A549 (cell line): ENCODE results near the gene PUS1. TPM values are rescaled to one million over a fixed set of nuclear protein-coding genes. Genes with fewer than 3 reads are reported as not detected.
A peak's percentile ranks its signal among the peaks of the same experiment; 100 is the strongest.

Experiments
- ATAC-seq, 2 experiments: fragments of 200-7000 bp in 1 of 2; fragments of >200 bp in 1 of 2; cut with Nextera tagmentation in 1 of 2; cut with Tn5 transposase in 1 of 2; 3 replicates each; pipeline versions ENCODE4 v1.8.0 to v1.9.1; 2018 to 2020; ENCODE audit warnings: mild to moderate bottlenecking in 1 of 2, moderate library complexity in 1 of 2
- CTCF ChIA-PET: fragments of 300-600 bp; sonication (Branson Sonifier 250); formaldehyde crosslinking; extraction: SDS; loops from one replicate; lab custom pipeline; 2021; ENCODE audit warnings: antibody characterized with exemption, inconsistent platforms; lab: Yijun Ruan, JAX
- POLR2A ChIA-PET: fragments of 350-600 bp; formaldehyde crosslinking; extraction: SDS; loops from one replicate; lab custom pipeline; 2021; ENCODE audit warnings: antibody characterized with exemption, inconsistent platforms; lab: Yijun Ruan, JAX
- DNase-seq, 2 experiments: peaks; one replicate each; pipeline versions ENCODE4 v3.0.0 to v3.0.0-alpha.2; 2011 to 2016; ENCODE audit warnings: low read depth in 1 of 2, low spot score in 1 of 2
- FAIRE-seq: peaks from 2 replicates; lab custom pipeline; 2011; peaks lifted over from hg19 to GRCh38; lab: Jason Lieb, UNC
- H3K27ac ChIP-seq, 2 experiments: fragments of >200 bp; sonication (Bioruptor Twin); formaldehyde crosslinking; 3 replicates each; pipeline ENCODE4 v1.5.1; 2016 to 2017
- H3K4me1 ChIP-seq: fragments of >200 bp; sonication (Bioruptor Twin); formaldehyde crosslinking; 3 replicates; pipeline ENCODE4 v1.6.1; 2016
- H3K4me2 ChIP-seq: fragments of >200 bp; sonication (Bioruptor Twin); formaldehyde crosslinking; 3 replicates; pipeline ENCODE4 v1.6.1; 2016
- H3K4me3 ChIP-seq: fragments of >200 bp; sonication (Bioruptor Twin); formaldehyde crosslinking; 3 replicates; pipeline ENCODE4 v1.5.1; 2016
- H3K9me3 ChIP-seq: fragments of >200 bp; sonication (Bioruptor Twin); formaldehyde crosslinking; 3 replicates; pipeline ENCODE4 v1.6.1; 2016
- ATOH8 ChIP-seq: fragments of 250-450 bp; sonication (Bioruptor Pico); IDR thresholded peaks from 2 replicates; pipeline ENCODE4 v1.5.0; 2020; ENCODE audit warnings: low read depth, mild to moderate bottlenecking, moderate library complexity
- BHLHE40 ChIP-seq: IDR thresholded peaks from 2 replicates; pipeline ENCODE4 v1.6.1; 2012; ENCODE audit warnings: low read depth, low read length, inconsistent platforms
- CBX2 ChIP-seq: fragments of 200-600 bp; sonication (generic); IDR thresholded peaks from 2 replicates; pipeline ENCODE4 v1.6.1; 2016; ENCODE audit warnings: low read depth, mild to moderate bottlenecking, borderline replicate concordance
- CHD2 ChIP-seq: fragments of 150-350 bp; IDR thresholded peaks from 2 replicates; pipeline ENCODE4 v1.6.1; 2014; ENCODE audit warnings: low read length; ENCODE audit not compliant: partially characterized antibody
- E2F6 ChIP-seq: IDR thresholded peaks from 2 replicates; pipeline ENCODE4 v1.6.1; 2012; ENCODE audit warnings: low read depth, borderline replicate concordance
- EHF ChIP-seq: fragments of 250-450 bp; sonication (Bioruptor Pico); IDR thresholded peaks from 2 replicates; pipeline ENCODE4 v1.5.0; 2020; ENCODE audit warnings: mild to moderate bottlenecking
- ESRRA ChIP-seq: fragments of 150-350 bp; IDR thresholded peaks from 2 replicates; pipeline ENCODE4 v1.6.1; 2014; ENCODE audit warnings: mild to moderate bottlenecking, low read length, borderline replicate concordance
- FOSB ChIP-seq: fragments of 250-450 bp; sonication (Bioruptor Pico); IDR thresholded peaks from 2 replicates; pipeline ENCODE4 v1.5.0; 2020; ENCODE audit warnings: mild to moderate bottlenecking, moderate library complexity
- FOSL2 ChIP-seq, 2 experiments: fragments of 450-650 bp in 1 of 2; fragments of >200 bp in 1 of 2; sonication (Bioruptor Twin) in 1 of 2; formaldehyde crosslinking; IDR thresholded peaks; 2 replicates each; pipeline versions ENCODE4 v1.5.0 to v1.6.1; 2016 to 2020; ENCODE audit warnings: mild to moderate bottlenecking in 1 of 2, moderate library complexity in 1 of 2
- GATA3 ChIP-seq: IDR thresholded peaks from 2 replicates; pipeline ENCODE4 v1.6.1; 2012; ENCODE audit warnings: borderline replicate concordance
- HDAC2 ChIP-seq: fragments of 200-600 bp; sonication (generic); IDR thresholded peaks from 2 replicates; pipeline ENCODE4 v1.6.1; 2016
- HOXA7 ChIP-seq: fragments of 250-450 bp; sonication (Bioruptor Pico); IDR thresholded peaks from 2 replicates; pipeline ENCODE4 v1.5.0; 2020; ENCODE audit warnings: mild to moderate bottlenecking, moderate library complexity
- HOXB5 ChIP-seq: fragments of 250-450 bp; sonication (Bioruptor Pico); IDR thresholded peaks from 2 replicates; pipeline ENCODE4 v1.5.0; 2020; ENCODE audit warnings: mild to moderate bottlenecking, moderate library complexity
- JUNB ChIP-seq: fragments of >200 bp; sonication (Bioruptor Twin); formaldehyde crosslinking; IDR thresholded peaks from 2 replicates; pipeline ENCODE4 v1.6.1; 2016
- KDM1A ChIP-seq: fragments of 200-600 bp; sonication (generic); IDR thresholded peaks from 2 replicates; pipeline ENCODE4 v1.6.1; 2016; ENCODE audit warnings: low read depth, mild to moderate bottlenecking
- KDM5A ChIP-seq: fragments of 200-600 bp; sonication (generic); IDR thresholded peaks from 2 replicates; pipeline ENCODE4 v1.6.1; 2016; ENCODE audit warnings: antibody characterized with exemption, mild to moderate bottlenecking
- MAZ ChIP-seq: fragments of 150-350 bp; IDR thresholded peaks from 2 replicates; pipeline ENCODE4 v1.6.1; 2014; ENCODE audit warnings: antibody characterized with exemption, low read depth, low read length, borderline replicate concordance
- MYC ChIP-seq: IDR thresholded peaks from 2 replicates; pipeline ENCODE4 v1.6.1; 2012; ENCODE audit warnings: mild to moderate bottlenecking, inconsistent platforms, low read length, improper control_type of control experiment, borderline replicate concordance
- POLR2AphosphoS2 ChIP-seq: conservative IDR thresholded peaks from 2 replicates; pipeline ENCODE4 v1.6.1; 2012; ENCODE audit warnings: low read length, improper control_type of control experiment, inconsistent platforms
- SMC3 ChIP-seq: fragments of >200 bp; sonication (Bioruptor Twin); formaldehyde crosslinking; IDR thresholded peaks from 3 replicates; pipeline ENCODE4 v1.6.1; 2018; ENCODE audit warnings: inconsistent platforms
- SREBF2 ChIP-seq: fragments of 450-650 bp; IDR thresholded peaks from 2 replicates; pipeline ENCODE4 v1.6.1; 2014; ENCODE audit warnings: mild to moderate bottlenecking, moderate library complexity
- ZC3H11A ChIP-seq: fragments of 450-650 bp; IDR thresholded peaks from 2 replicates; pipeline ENCODE4 v1.6.1; 2014; ENCODE audit warnings: antibody characterized with exemption, mild to moderate bottlenecking
- ZFP36 ChIP-seq: fragments of 450-650 bp; IDR thresholded peaks from 2 replicates; pipeline ENCODE4 v1.6.1; 2014; ENCODE audit warnings: borderline replicate concordance; ENCODE audit not compliant: partially characterized antibody
- ZNF302 ChIP-seq: fragments of 250-450 bp; sonication (Bioruptor Pico); IDR thresholded peaks from 2 replicates; pipeline ENCODE4 v1.9.0; 2021; ENCODE audit warnings: inconsistent platforms, mild to moderate bottlenecking, moderate library complexity
- WGBS: methylation state at CpG from one replicate; pipeline ENCODE4 v1.1.6; 2017; ENCODE audit errors: missing lambda C conversion rate; 5-methylcytosine and 5-hydroxymethylcytosine counted together
- polyA plus RNA-seq, 4 experiments: library from polyadenylated mRNA; depleted of rRNA in 3 of 4; stranded (reverse); fragments of >200 nt; fragmentation: RNase III in 1 of 4; extraction: RNeasy Plus Mini Kit Qiagen cat#74134 plus additional on column Dnase treatment in 1 of 4; gene quantifications; 2 replicates in 3 of 4; 3 replicates in 1 of 4; pipeline ENCODE4 v1.2.3, GENCODE V29; 2011 to 2017
- TF ChIP-seq, protein P1 (sequence below): fragments of >200 bp; sonication (Bioruptor Twin); formaldehyde crosslinking; IDR thresholded peaks from 3 replicates; pipeline ENCODE4 v1.6.1; 2016

Gene PUS1
- polyA plus RNA-seq, 2 of the 4 experiments (the other 2 are of a cell fraction) = 51.1 to 62.8 TPM

- TF ChIP-seq JUNB (no peak), FOSL2 (IDR thresholded peaks at IDR 0.05) (no peak), FOSL2 (CRISPR knock-in tag; IDR thresholded peaks at IDR 0.05) (no peak), HOXA7 (no peak)
Measured at GRCh38 chr12:131904346-131904745, 24.7 kb upstream of the PUS1 start (continued).

DNA sequence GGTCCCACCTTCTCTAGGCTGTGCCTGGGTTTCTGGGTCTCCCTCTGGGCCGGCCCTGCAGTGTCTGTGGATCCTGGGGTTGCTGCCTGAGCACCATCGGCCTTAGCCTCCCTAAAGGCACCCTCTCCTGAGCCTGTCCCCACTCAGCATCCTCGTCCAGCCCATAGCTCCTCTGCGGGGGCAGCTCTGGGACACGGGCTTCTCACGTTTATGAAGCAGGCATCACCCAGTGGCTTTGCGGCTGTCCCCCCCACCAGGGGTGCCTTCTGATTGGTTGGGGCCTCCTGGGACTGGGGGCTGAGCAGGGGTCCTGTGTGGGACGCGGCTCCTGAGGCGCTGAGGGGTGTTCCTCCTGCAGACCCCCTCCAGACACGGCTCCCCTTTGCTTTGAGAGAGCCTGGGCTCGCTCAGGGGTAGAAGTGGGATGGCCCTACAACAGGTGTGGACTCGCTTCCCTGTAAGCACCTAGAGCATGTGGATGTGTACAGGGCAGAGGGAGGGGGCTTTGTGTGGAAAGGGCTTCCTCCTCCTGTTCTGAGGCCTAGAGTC is 23.9 kb upstream of the PUS1 start:
- FAIRE-seq = no peak
- WGBS = 93% methylated on average over 13 of the region's 13 CpGs
- Histone ChIP-seq H3K9me3 (no peaks in the 10 kb centered on the region), H3K4me3 (no peak overlapping the region), H3K4me1 (peaks cover 49% of the 10 kb centered on the region), H3K27ac (peak overlapping the region in 1 of 2 experiments; percentile 30; a peak in 1 of 6 replicates), H3K4me2 (no peak overlapping the region)
- ATAC-seq = no peak; a peak in 1 of 6 replicates
- TF ChIP-seq KDM1A (no peak), CBX2 (no peak), ESRRA (no peak), ATOH8 (no peak), CHD2 (no peak), JUNB (no peak), ZC3H11A (no peak), MYC (no peak), HOXB5 (no peak), HDAC2 (no peak), SREBF2 (no peak)
- POLR2A ChIA-PET = no interaction called here
- CTCF ChIA-PET = interaction anchor here (1.0 to 2.6 kb wide), 2 partner anchors 9 to 54 kb away, joined by 3 to 14 read pairs; no protein-coding TSS in a partner anchor
- no peak for DNase-seq

DNA sequence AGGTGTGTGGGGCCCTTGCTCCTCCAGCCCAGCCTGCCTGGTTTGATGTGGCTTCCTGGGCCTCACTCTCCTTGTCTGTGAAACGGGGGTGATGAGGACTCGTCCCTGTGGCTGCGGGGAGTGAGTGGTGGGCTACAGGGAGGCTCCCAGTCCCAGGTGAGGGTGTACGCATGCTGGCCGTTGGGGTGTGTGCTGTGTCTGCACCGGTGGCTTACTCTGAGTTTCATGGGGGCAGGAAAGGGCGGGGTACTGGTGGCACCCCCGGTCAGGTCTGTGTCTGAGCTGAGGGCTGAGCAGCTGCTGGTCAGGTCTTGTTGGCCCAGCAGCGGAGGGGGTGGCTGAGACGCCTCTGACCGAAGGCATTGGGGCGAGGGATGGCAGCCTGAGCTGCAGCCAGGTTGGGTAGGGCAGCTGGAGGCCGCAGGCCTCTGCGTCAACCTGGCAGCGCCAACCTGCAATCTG is 23.4 kb upstream of the PUS1 start:
- no peak for FAIRE-seq
- POLR2A ChIA-PET = no interaction called here

GRCh38 chr12:131907379-131908091 is 21.5 kb upstream of the PUS1 start:
- peaks cover 53% of the 10 kb centered on the region for H3K4me1 ChIP-seq
- DNase-seq = no peak
- no peak overlapping the region for H3K4me2 ChIP-seq
- no peak overlapping the region for H3K4me3 ChIP-seq
- no peaks in the 10 kb centered on the region for H3K9me3 ChIP-seq
- TF ChIP-seq POLR2AphosphoS2 (no peak), CBX2 (no peak), ZNF302 (no peak), KDM5A (no peak), EHF (no peak), FOSB (CRISPR knock-in tag) (no peak), HOXA7 (no peak), GATA3 (no peak)
- TF ChIP-seq, protein P1, sequence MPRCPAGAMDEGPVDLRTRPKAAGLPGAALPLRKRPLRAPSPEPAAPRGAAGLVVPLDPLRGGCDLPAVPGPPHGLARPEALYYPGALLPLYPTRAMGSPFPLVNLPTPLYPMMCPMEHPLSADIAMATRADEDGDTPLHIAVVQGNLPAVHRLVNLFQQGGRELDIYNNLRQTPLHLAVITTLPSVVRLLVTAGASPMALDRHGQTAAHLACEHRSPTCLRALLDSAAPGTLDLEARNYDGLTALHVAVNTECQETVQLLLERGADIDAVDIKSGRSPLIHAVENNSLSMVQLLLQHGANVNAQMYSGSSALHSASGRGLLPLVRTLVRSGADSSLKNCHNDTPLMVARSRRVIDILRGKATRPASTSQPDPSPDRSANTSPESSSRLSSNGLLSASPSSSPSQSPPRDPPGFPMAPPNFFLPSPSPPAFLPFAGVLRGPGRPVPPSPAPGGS = no peak
- H3K27ac ChIP-seq = peak overlapping the region in 1 of 2 experiments; percentile 3; a peak in 1 of 6 replicates
- 90% methylated on average over 13 of the region's 31 CpGs for WGBS
- FAIRE-seq = no peak
- CTCF ChIA-PET = interaction anchor here (1.2 kb wide), 1 partner anchor 77 kb away, joined by 3 read pairs; no protein-coding TSS in a partner anchor
- ATAC-seq = no peak
- POLR2A ChIA-PET = no interaction called here

More for the DNA sequence above, 23.4 kb upstream of the PUS1 start:
- H3K27ac ChIP-seq = no peak overlapping the region
- H3K4me3 ChIP-seq = no peak overlapping the region
- WGBS = 94% methylated on average over 14 of the region's 15 CpGs
- no peak for DNase-seq
- peaks cover 49% of the 10 kb centered on the region for H3K4me1 ChIP-seq
- no peak for TF ChIP-seq SMC3
- TF ChIP-seq E2F6 = no peak
- no peak for TF ChIP-seq ZFP36
- TF ChIP-seq MAZ = no peak
- TF ChIP-seq BHLHE40 = no peak
- ATAC-seq = no peak
- H3K4me2 ChIP-seq = no peak overlapping the region
- no peaks in the 10 kb centered on the region for H3K9me3 ChIP-seq
- CTCF ChIA-PET = interaction anchor here (1.2 kb wide), 1 partner anchor 10 kb away, joined by 3 read pairs; no protein-coding TSS in a partner anchor
